ENCODE data around the gene ASB10. TPM values are rescaled to one million over a fixed set of nuclear protein-coding genes. Genes with fewer than 3 reads are reported as not detected.

ASB10 gene
- total and polyA plus RNA-seq, 8 donors = 0.05 TPM; not detected in 7

DNA sequence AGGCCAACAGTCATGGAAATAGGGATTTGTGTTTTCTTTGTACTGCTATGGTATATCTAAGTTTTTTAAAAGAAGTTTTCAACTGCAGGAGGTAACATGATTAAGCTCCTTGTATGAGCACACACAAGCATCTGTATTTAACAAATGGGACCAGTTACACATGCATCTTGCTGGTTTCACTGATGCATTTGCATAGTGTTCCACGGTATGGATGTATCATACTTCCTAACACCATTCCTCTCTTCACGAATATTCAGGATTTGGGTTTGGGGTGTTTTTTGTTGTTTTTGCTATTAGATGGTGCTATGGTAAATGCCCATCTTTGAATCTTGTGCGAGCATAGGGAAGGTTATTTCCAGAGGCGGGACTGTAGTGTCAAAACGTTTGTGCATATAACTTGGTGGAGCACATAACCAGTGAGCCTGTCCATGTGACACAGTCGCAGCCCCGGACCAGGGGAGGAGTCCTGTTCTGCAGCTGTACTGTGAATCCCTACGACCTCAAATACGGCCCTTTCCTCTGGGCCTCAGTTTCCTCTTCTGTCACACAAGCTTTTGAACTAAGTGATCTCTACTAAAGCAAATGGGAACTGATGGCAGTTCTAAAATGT, 21.3 kb upstream of the ASB10 start:
- Histone ChIP-seq H3K9me3 (no peaks in the 10 kb centered on the region), H3K27me3 (peaks cover 0 to 34% (median 21%) of the 10 kb centered on the region in 3 donors), H3K27ac (no peak overlapping the region), H3K4me1 (no peaks in the 10 kb centered on the region), H3K36me3 (peaks cover 4 to 16% (median 14%) of the 10 kb centered on the region in 4 donors), H3K4me3 (no peak overlapping the region)
- no peak for TF ChIP-seq POLR2A (IDR thresholded peaks at IDR 0.05)
- TF ChIP-seq POLR2AphosphoS5 (IDR thresholded peaks at IDR 0.05) = no peak
- TF ChIP-seq EP300 (IDR thresholded peaks at IDR 0.05) = no peak
- TF ChIP-seq, protein P1, sequence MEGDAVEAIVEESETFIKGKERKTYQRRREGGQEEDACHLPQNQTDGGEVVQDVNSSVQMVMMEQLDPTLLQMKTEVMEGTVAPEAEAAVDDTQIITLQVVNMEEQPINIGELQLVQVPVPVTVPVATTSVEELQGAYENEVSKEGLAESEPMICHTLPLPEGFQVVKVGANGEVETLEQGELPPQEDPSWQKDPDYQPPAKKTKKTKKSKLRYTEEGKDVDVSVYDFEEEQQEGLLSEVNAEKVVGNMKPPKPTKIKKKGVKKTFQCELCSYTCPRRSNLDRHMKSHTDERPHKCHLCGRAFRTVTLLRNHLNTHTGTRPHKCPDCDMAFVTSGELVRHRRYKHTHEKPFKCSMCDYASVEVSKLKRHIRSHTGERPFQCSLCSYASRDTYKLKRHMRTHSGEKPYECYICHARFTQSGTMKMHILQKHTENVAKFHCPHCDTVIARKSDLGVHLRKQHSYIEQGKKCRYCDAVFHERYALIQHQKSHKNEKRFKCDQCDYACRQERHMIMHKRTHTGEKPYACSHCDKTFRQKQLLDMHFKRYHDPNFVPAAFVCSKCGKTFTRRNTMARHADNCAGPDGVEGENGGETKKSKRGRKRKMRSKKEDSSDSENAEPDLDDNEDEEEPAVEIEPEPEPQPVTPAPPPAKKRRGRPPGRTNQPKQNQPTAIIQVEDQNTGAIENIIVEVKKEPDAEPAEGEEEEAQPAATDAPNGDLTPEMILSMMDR (IDR thresholded peaks at IDR 0.05) = no peak
- intact Hi-C loops (cut with DNase I; ENCODE audit: low total_unique reads) = no loop called here
- WGBS, 5 donors = 65 to 71% (median 67%) methylated on average over 9 of the region's 9 CpGs
- DNase-seq = no peak

- Histone ChIP-seq H3K9me3 (no peaks in the 10 kb centered on the region), H3K27ac (no peak overlapping the region), H3K27me3 (peaks cover 0 to 40% (median 21%) of the 10 kb centered on the region in 3 donors), H3K4me1 (no peaks in the 10 kb centered on the region), H3K36me3 (peaks cover 0 to 11% (median 8%) of the 10 kb centered on the region in 4 donors), H3K4me3 (no peak overlapping the region)
- TF ChIP-seq POLR2AphosphoS5 (IDR thresholded peaks at IDR 0.05) (no peak), POLR2A (IDR thresholded peaks at IDR 0.05) (no peak), EP300 (IDR thresholded peaks at IDR 0.05) (no peak)
- TF ChIP-seq, protein P1 (IDR thresholded peaks at IDR 0.05) = no peak
- WGBS, 5 donors = 55 to 63% (median 60%) methylated on average over 10 to 12 of the region's 12 CpGs
- intact Hi-C loops (cut with DNase I; ENCODE audit: low total_unique reads) = no loop called here
- DNase-seq = no peak
These were observed 20.8 kb upstream of the ASB10 start for GRCh38 chr7:151207804-151208203.

GRCh38 chr7:151207315-151207714, 20.3 kb upstream of the ASB10 start:
- DNase-seq = no peak
- Histone ChIP-seq H3K27ac (no peak overlapping the region), H3K36me3 (peaks cover 0 to 6% (median 4%) of the 10 kb centered on the region in 4 donors), H3K27me3 (peaks cover 0 to 42% (median 21%) of the 10 kb centered on the region in 3 donors), H3K4me1 (no peaks in the 10 kb centered on the region), H3K4me3 (no peak overlapping the region), H3K9me3 (no peaks in the 10 kb centered on the region)
- 57 to 65% (median 60%) methylated on average over 9 of the region's 9 CpGs for WGBS, 5 donors
- TF ChIP-seq, protein P1 (IDR thresholded peaks at IDR 0.05) = no peak
- no peak for TF ChIP-seq POLR2AphosphoS5 (IDR thresholded peaks at IDR 0.05)
- no peak for TF ChIP-seq EP300 (IDR thresholded peaks at IDR 0.05)
- TF ChIP-seq POLR2A (IDR thresholded peaks at IDR 0.05) = no peak
- intact Hi-C loops (cut with DNase I; ENCODE audit: low total_unique reads) = no loop called here

DNA sequence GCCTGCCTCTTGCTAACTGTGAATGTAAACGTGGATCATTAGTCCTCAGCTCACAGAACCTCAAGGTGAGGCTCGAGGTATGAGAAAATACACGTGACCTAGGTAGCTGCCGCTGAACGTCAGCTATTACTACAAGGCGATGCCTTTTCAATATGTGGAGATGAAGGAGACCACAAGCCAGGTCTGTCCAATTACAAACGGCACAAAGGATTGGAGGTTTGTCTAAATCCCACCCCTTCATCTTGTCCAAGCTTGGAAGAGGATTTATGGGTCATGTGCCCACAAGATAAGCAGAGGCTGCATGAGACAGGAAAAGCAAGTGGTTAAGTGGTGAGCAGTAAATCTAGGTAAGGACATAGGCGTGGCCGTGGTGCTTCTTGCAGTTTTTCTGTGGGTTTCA, 19.9 kb upstream of the ASB10 start:
- WGBS, 5 donors = 47 to 70% (median 49%) methylated on average over 8 to 9 of the region's 9 CpGs
- Histone ChIP-seq H3K9me3 (no peaks in the 10 kb centered on the region), H3K4me1 (no peaks in the 10 kb centered on the region), H3K27me3 (peaks cover 0 to 42% (median 21%) of the 10 kb centered on the region in 3 donors), H3K27ac (no peak overlapping the region), H3K36me3 (peaks cover 0 to 2% (median 0%) of the 10 kb centered on the region in 4 donors), H3K4me3 (no peak overlapping the region)
- DNase-seq = no peak
- intact Hi-C loops (cut with DNase I; ENCODE audit: low total_unique reads) = no loop called here
- TF ChIP-seq EP300 (IDR thresholded peaks at IDR 0.05) (no peak), POLR2AphosphoS5 (IDR thresholded peaks at IDR 0.05) (no peak), POLR2A (IDR thresholded peaks at IDR 0.05) (no peak)
- TF ChIP-seq, protein P1 (IDR thresholded peaks at IDR 0.05) = no peak
